CD14-positive monocyte (primary cell): ENCODE measurements around the gene RPS25. TPM values are rescaled to one million over a fixed set of nuclear protein-coding genes. Genes with fewer than 3 reads are reported as not detected.

Experiments used
- DNase-seq, 3 donors: peaks; one replicate each; pipeline ENCODE4 v3.0.0-alpha.2; 2011 to 2022
- H2AFZ ChIP-seq: 2 replicates; pipeline ENCODE4 v1.6.0; 2012; ENCODE audit warnings: mild to moderate bottlenecking, low read depth, low read length, inconsistent platforms; ENCODE audit not compliant: insufficient read depth, poor library complexity, severe bottlenecking
- H3K27ac ChIP-seq, 2 donors: 1 replicate in 1 of 2; 2 replicates in 1 of 2; pipeline ENCODE4 v1.5.1; 2012 to 2013; ENCODE audit warnings: low read length in 2 of 2, control low read depth in 1 of 2, inconsistent platforms in 1 of 2, low read depth in 1 of 2, mild to moderate bottlenecking in 1 of 2
- H3K27me3 ChIP-seq, 2 donors: one replicate each; pipeline versions ENCODE4 v1.6.0 to v1.6.1; 2011 to 2013; ENCODE audit warnings: low read length in 2 of 2; ENCODE audit not compliant: control insufficient read depth in 2 of 2, insufficient read depth in 2 of 2
- H3K36me3 ChIP-seq, 2 donors: replicated peaks in 1 of 2; 1 replicate in 1 of 2; 2 replicates in 1 of 2; pipeline versions ENCODE4 v1.5.1 to v1.6.1; 2012 to 2013; ENCODE audit warnings: low read length in 2 of 2, control low read depth in 1 of 2, inconsistent platforms in 1 of 2, mild to moderate bottlenecking in 1 of 2; ENCODE audit not compliant: insufficient read depth in 2 of 2, control insufficient read depth in 1 of 2
- H3K4me1 ChIP-seq, 2 donors: 1 replicate in 1 of 2; 2 replicates in 1 of 2; pipeline versions ENCODE4 v1.5.1 to v1.6.1; 2012 to 2013; ENCODE audit warnings: low read length in 2 of 2, control low read depth in 1 of 2, inconsistent platforms in 1 of 2, mild to moderate bottlenecking in 1 of 2, moderate library complexity in 1 of 2; ENCODE audit not compliant: insufficient read depth in 2 of 2, control insufficient read depth in 1 of 2
- H3K4me2 ChIP-seq: replicated peaks from 2 replicates; pipeline ENCODE3; 2012; ENCODE audit warnings: low read length, moderate library complexity, mild to moderate bottlenecking; ENCODE audit not compliant: poor library complexity, severe bottlenecking; ENCODE audit errors: extremely low read depth
- H3K4me3 ChIP-seq, 3 experiments: fragments of 200-600 bp in 1 of 3; sonication (generic) in 1 of 3; replicated peaks in 1 of 3; 1 replicate in 2 of 3; 2 replicates in 1 of 3; pipeline ENCODE4 v1.5.1; 2011 to 2013; ENCODE audit warnings: low read length in 3 of 3, mild to moderate bottlenecking in 3 of 3, control low read depth in 2 of 3, low read depth in 2 of 3, inconsistent platforms in 1 of 3, moderate library complexity in 1 of 3
- H3K79me2 ChIP-seq: 2 replicates; pipeline ENCODE4 v1.6.0; 2012; ENCODE audit warnings: mild to moderate bottlenecking, control low read depth, inconsistent platforms, low read length, moderate library complexity; ENCODE audit not compliant: insufficient read depth
- H3K9ac ChIP-seq: 2 replicates; pipeline ENCODE4 v1.6.0; 2017; ENCODE audit warnings: low read length, mild to moderate bottlenecking; ENCODE audit not compliant: insufficient read depth, poor library complexity, severe bottlenecking
- H3K9me3 ChIP-seq, 2 donors: replicated peaks in 1 of 2; 1 replicate in 1 of 2; 2 replicates in 1 of 2; pipeline versions ENCODE4 v1.5.1 to v1.6.1; 2012 to 2013; ENCODE audit warnings: low read length in 2 of 2, control low read depth in 1 of 2; ENCODE audit not compliant: control insufficient read depth in 1 of 2, insufficient read depth in 1 of 2
- H4K20me1 ChIP-seq: 2 replicates; pipeline ENCODE4 v1.6.0; 2012; ENCODE audit warnings: mild to moderate bottlenecking, low read length, control low read depth, moderate library complexity; ENCODE audit not compliant: insufficient read depth
- H3K27ac Mint-ChIP-seq, 7 donors: one replicate each; pipeline ENCODE4 v1.8.0; 2020; ENCODE audit warnings: mild to moderate bottlenecking in 7 of 7, mixed read lengths in 7 of 7, moderate library complexity in 6 of 7, inconsistent platforms in 2 of 7
- H3K27me3 Mint-ChIP-seq, 3 donors: one replicate each; pipeline ENCODE4 v1.8.0; 2021 to 2022; ENCODE audit warnings: low read depth in 3 of 3, mild to moderate bottlenecking in 3 of 3, mixed read lengths in 3 of 3, moderate library complexity in 3 of 3, inconsistent platforms in 1 of 3
- H3K36me3 Mint-ChIP-seq, 2 donors: one replicate each; pipeline ENCODE4 v1.8.0; 2020; ENCODE audit warnings: mixed read lengths in 2 of 2, inconsistent platforms in 1 of 2, mild to moderate bottlenecking in 1 of 2
- H3K4me1 Mint-ChIP-seq: one replicate; pipeline ENCODE4 v1.8.0; 2020; ENCODE audit warnings: mild to moderate bottlenecking, mixed read lengths
- H3K4me3 Mint-ChIP-seq, 2 donors: one replicate each; pipeline ENCODE4 v1.8.0; 2020; ENCODE audit warnings: mild to moderate bottlenecking in 2 of 2, mixed read lengths in 2 of 2, moderate library complexity in 1 of 2
- H3K9me3 Mint-ChIP-seq, 7 donors: one replicate each; pipeline ENCODE4 v1.8.0; 2020 to 2022; ENCODE audit warnings: mixed read lengths in 7 of 7, mild to moderate bottlenecking in 6 of 7, moderate library complexity in 6 of 7, inconsistent platforms in 2 of 7
- CTCF ChIP-seq: fragments of 200-600 bp; IDR thresholded peaks from one replicate; pipeline ENCODE4 v1.8.0; 2022; ENCODE audit warnings: antibody characterized with exemption, mild to moderate bottlenecking
- WGBS: methylation state at CpG from one replicate; pipeline ENCODE4 v1.1.5; 2013; ENCODE audit warnings: missing lambda C conversion rate; ENCODE audit not compliant: insufficient coverage; 5-methylcytosine and 5-hydroxymethylcytosine counted together
- intact Hi-C, 2 donors: fragments of 100-400 bp; cut with micrococcal nuclease; formaldehyde crosslinking; loops; one replicate each; pipeline versions ENCODE4 v1.15.0 to v1.15.1; 2023
- polyA plus RNA-seq, 3 donors: library from polyadenylated mRNA; depleted of rRNA in 1 of 3; unstranded in 2 of 3; stranded (reverse) in 1 of 3; fragments of 300-500 nt in 2 of 3; fragments of >200 nt in 1 of 3; fragmentation: Illumina TruSeq in 2 of 3; gene quantifications; 1 replicate in 2 of 3; 2 replicates in 1 of 3; pipeline ENCODE4 v1.2.3, GENCODE V29; 2012 to 2021

RPS25 gene
- polyA plus RNA-seq, 3 donors, result 1,137 to 1,336 (median 1,264) TPM

DNA sequence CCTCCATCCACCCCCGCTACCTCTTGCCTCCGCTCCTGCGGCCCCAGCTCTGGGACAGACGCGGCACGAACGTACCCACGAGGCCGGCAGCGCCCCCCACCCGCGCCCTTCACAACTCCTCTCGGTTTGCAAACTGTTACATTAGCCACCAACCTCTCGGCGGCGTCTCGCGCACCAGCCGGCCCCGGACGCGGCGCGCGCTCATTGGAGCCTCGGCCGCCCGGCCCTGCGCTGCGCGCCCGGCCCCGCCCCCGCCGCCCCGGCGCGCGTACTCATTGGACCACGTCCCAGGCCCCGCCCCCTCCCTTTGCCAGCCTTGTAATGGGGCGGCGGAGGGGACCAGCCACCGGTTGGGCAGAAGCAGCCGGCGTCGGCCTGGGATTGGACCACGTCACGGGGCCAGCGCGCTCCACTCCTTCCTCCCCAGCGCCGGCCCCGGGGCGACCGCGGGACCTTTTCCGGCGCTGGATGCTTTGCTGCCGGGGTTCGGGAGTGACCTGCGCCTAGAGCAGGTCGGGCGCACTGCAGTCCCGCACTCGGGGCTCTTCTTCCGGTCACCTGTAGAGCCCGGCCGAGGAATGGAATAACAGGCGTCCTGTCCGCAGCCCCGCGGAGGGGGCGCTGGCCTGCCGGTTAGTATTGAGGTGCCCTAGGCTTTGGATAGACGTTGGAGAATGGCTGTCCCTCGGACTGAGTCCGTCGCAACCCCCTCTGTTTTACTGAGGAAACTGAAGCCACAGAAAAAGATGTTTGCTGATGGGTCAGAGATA, 39.0 kb upstream of the RPS25 start, which contains the start of gene HYOU1:
Gene HYOU1, minus strand, starts transcription at position 206 of the 770 bp plus-strand sequence. CDS start 1,045 bp downstream, outside the sequence.
- DNase-seq, result peak; percentile 96 to 97 (median 97)
- Mint-ChIP-seq H3K9me3 (no peaks in the 10 kb centered on the region), H3K27ac (peak within 1 kb of the TSS; percentile 89 to 96 (median 96)), H3K27me3 (peaks cover 0 to 1% (median 0%) of the 10 kb centered on the region in 3 donors), H3K4me1 (peaks cover 21% of the 10 kb centered on the region), H3K36me3 (peaks cover 34 to 49% of the 10 kb centered on the region in 2 donors), H3K4me3 (peak within 1 kb of the TSS; percentile 93 to 94)
- Histone ChIP-seq H3K79me2 (peaks cover 23% of the 10 kb centered on the region), H3K36me3 (peaks cover 27 to 38% of the 10 kb centered on the region in 2 donors), H4K20me1 (no peaks in the 10 kb centered on the region), H3K4me1 (peaks cover 17 to 22% of the 10 kb centered on the region in 2 donors), H3K4me3 (peak within 1 kb of the TSS; percentile 71 to 91 (median 88)), H3K27ac (peak within 1 kb of the TSS; percentile 69 to 94), H3K9ac (peak within 1 kb of the TSS; percentile 98), H3K4me2 (peak within 1 kb of the TSS; percentile 88), H3K9me3 (no peaks in the 10 kb centered on the region), H3K27me3 (no peaks in the 10 kb centered on the region), H2AFZ (peak within 1 kb of the TSS; percentile 90)
- intact Hi-C loops, result loop anchor here in 1 of 2 donors (2.0 kb wide), 2 partner anchors 26 to 38 kb away; partner anchors contain the start of gene SLC37A4
- no peak for TF ChIP-seq CTCF
- WGBS, result under 1% methylated on average over 79 of the region's 79 CpGs

GRCh38 chr11:119056421-119056999, 38.4 kb upstream of the RPS25 start:
- H3K36me3 ChIP-seq, result peaks cover 34 to 43% of the 10 kb centered on the region in 2 donors
- intact Hi-C loops, result loop anchor here in 1 of 2 donors (2.0 kb wide), 2 partner anchors 26 to 38 kb away; partner anchors contain the start of gene SLC37A4
- H2AFZ ChIP-seq, result peak overlapping the region; percentile 89
- Mint-ChIP-seq H3K4me1 (peaks cover 21% of the 10 kb centered on the region), H3K9me3 (no peaks in the 10 kb centered on the region), H3K4me3 (peak overlapping the region; percentile 93 to 94), H3K27me3 (peaks cover 0 to 1% (median 0%) of the 10 kb centered on the region in 3 donors), H3K27ac (peak overlapping the region; percentile 88 to 96 (median 93)), H3K36me3 (peaks cover 41 to 49% of the 10 kb centered on the region in 2 donors)
- peaks cover 23% of the 10 kb centered on the region for H3K79me2 ChIP-seq
- DNase-seq, result no peak
- H3K4me3 ChIP-seq, result peak overlapping the region; percentile 62 to 88 (median 86)
- no peaks in the 10 kb centered on the region for H3K9me3 ChIP-seq
- H4K20me1 ChIP-seq, result no peaks in the 10 kb centered on the region
- H3K4me1 ChIP-seq, result peaks cover 17 to 22% of the 10 kb centered on the region in 2 donors
- H3K27ac ChIP-seq, result peak overlapping the region; percentile 56 to 94
- TF ChIP-seq CTCF, result no peak
- H3K27me3 ChIP-seq, result no peaks in the 10 kb centered on the region
- WGBS, result under 1% methylated on average over 35 of the region's 48 CpGs
- H3K9ac ChIP-seq, result peak overlapping the region; percentile 98
- peak overlapping the region; percentile 88 for H3K4me2 ChIP-seq
